ENCODE data around the gene TBC1D3B.
"Not testable (repeated sequence)": the region's sequence is repeated elsewhere in the genome, so short reads cannot be mapped to it uniquely, and the experiment has no call there.

TBC1D3B gene

DNA sequence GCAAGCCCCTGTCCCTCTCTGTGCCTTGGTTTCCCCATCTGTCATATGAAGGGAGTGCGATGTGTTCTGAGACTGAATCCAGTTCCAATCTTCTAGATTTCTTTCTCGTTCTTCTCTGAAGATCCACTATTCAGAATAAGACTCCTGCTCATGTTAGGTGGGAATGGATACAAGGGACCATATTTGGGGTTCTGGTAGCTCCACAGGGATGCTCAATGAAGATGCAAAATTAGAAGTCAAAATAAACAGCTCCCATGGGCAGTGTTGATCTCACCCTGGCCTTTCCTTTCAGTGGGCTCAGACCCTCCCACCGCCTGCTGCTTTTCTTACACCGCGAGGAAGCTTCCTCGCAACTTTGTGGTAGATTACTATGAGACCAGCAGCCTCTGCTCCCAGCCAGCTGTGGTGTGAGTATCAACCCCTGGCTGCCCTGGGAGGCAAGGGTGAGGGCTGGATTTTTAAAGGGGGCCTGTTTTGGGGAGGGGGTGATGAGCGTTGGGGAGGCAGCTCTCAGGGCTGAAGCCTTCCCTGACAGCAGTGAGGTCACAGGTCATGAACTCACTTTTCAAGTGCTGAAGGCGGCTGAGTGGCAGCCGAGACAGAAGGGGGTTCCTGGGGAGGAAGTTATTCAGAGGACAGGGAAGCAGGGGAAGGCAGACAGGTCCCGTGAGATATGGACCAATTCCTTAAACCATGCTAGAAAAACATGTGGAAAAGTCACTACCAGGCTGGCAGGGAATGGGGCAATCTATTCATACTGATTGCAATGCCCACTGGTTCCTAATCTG is 35.2 kb upstream of the TBC1D3B start:
- not testable (repeated sequence) for H3K9me3 ChIP-seq (ENCODE audit: control insufficient read depth, insufficient read depth, low read length); H3K4me1 ChIP-seq (ENCODE audit: control insufficient read depth, insufficient read depth, low read length); H3K4me3 ChIP-seq (ENCODE audit: low read length); H3K27me3 ChIP-seq (ENCODE audit: control insufficient read depth, insufficient read depth, low read length); H3K36me3 ChIP-seq (ENCODE audit: control insufficient read depth, insufficient read depth, low read length); H3K27ac ChIP-seq (ENCODE audit: low read length); DNase-seq (ENCODE audit: low read depth, low spot score)
- no CpG with 5 or more reads among the region's 10 CpGs for WGBS (ENCODE audit: insufficient coverage, insufficient read length)

DNA sequence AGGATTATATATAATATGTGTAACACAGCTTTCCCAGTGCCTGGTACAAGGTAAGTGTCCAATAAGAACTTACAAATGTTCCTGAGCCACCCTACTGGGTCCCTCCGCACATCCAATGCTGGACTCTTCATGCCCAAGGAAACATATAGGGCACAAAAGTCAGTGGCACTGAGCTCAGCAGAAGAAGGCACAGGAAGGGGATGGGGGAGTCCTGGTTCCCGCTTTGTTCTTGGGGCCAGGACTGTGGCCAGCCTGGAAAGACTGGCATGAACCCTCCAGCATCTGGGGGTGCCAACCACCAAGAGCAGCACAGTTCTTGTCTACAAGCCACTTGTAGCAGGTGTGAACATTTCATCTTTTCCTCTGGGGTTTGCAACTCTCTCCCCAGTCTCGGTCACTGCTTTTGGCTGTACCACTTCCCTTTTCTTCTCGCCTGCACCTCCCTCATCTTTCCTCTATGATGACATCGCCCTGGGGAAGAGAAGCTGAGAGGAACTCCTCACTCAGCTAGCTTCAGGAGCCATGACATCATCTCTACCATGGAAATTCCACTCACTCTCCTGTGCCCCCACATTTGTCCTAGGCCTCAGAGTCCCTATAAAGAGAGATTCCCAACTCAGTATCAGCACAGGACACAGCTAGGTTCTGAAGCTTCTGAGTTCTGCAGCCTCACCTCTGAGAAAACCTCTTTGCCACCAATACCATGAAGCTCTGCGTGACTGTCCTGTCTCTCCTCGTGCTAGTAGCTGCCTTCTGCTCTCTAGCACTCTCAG is 34.2 kb upstream of the TBC1D3B start, which contains the start of gene CCL4L2:
Gene CCL4L2, plus strand, starts transcription at position 625 of the 773 bp plus-strand sequence.
- H3K27me3 ChIP-seq (ENCODE audit: control insufficient read depth, insufficient read depth, low read length); H3K4me1 ChIP-seq (ENCODE audit: control insufficient read depth, insufficient read depth, low read length); H3K36me3 ChIP-seq (ENCODE audit: control insufficient read depth, insufficient read depth, low read length); DNase-seq (ENCODE audit: low read depth, low spot score); H3K4me3 ChIP-seq (ENCODE audit: low read length); H3K9me3 ChIP-seq (ENCODE audit: control insufficient read depth, insufficient read depth, low read length); H3K27ac ChIP-seq (ENCODE audit: low read length): not testable (repeated sequence)
- no CpG with 5 or more reads among the region's 7 CpGs for WGBS (ENCODE audit: insufficient coverage, insufficient read length)

DNA sequence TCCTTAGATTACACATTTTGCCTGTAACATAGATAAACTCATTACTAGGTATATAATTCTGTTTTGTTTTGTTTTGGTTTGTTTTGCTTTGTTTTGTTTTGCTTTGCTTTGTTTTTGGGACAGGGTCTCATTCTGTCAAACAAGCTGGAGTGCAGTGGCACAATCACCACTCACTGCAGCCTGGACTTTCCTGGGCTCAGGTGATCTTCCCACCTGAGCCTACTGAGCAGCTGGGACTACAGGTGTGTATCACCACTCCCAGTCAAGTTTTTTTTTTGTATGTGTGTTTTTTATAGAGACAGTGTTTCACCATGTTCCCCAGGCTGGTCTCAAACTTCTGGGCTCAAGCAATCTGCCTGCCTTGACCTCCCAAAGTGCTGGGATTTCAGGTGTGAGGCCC is 33.1 kb upstream of the TBC1D3B start:
- H3K27ac ChIP-seq (ENCODE audit: low read length): no peak overlapping the region
- H3K4me3 ChIP-seq (ENCODE audit: low read length): no peak overlapping the region
- H3K36me3 ChIP-seq (ENCODE audit: control insufficient read depth, insufficient read depth, low read length): no peaks in the 10 kb centered on the region
- DNase-seq (ENCODE audit: low read depth, low spot score): no peak
- H3K4me1 ChIP-seq (ENCODE audit: control insufficient read depth, insufficient read depth, low read length): no peaks in the 10 kb centered on the region
- H3K27me3 ChIP-seq (ENCODE audit: control insufficient read depth, insufficient read depth, low read length): no peaks in the 10 kb centered on the region
- H3K9me3 ChIP-seq (ENCODE audit: control insufficient read depth, insufficient read depth, low read length): no peaks in the 10 kb centered on the region

DNA sequence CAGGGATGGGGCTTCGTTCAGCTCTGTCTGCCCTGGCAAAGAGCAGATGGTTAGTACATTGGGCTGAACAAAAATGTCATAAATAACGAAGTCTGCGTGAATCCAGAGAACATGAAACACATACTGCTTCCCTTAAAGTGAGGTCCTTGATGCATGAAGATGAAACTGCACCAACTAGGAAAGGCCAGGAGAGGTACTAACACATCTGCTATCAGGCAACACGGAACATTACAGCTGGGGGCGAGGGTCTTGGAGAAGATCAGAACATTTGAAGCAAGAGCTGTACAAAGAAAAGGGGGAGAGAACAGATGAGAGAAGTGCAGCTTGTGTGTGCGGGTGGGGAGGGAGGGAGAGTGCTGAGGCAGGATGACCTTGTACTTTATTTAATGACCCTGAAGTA is 30.9 kb upstream of the TBC1D3B start:
- not testable (repeated sequence) for H3K4me1 ChIP-seq (ENCODE audit: control insufficient read depth, insufficient read depth, low read length); H3K4me3 ChIP-seq (ENCODE audit: low read length); H3K9me3 ChIP-seq (ENCODE audit: control insufficient read depth, insufficient read depth, low read length); DNase-seq (ENCODE audit: low read depth, low spot score); H3K27ac ChIP-seq (ENCODE audit: low read length); H3K27me3 ChIP-seq (ENCODE audit: control insufficient read depth, insufficient read depth, low read length); H3K36me3 ChIP-seq (ENCODE audit: control insufficient read depth, insufficient read depth, low read length)
- WGBS (ENCODE audit: insufficient coverage, insufficient read length): no CpG with 5 or more reads among the region's 6 CpGs

DNA sequence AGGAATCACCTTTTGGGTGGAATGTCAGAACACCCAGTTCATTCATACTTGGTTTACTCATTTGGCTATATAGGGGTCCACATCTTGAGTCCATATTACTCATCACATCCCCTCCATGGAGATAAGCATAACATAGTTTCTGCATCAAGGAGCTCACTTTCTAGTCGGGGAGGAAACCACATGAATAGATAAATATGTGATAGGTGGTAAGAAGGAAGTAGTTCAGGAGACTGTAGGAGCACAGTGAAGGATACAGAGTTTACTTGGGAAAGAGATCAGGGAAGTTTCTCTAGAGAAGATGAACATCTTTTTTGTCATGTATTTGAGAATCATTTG is 30.0 kb upstream of the TBC1D3B start:
- not testable (repeated sequence) for H3K4me3 ChIP-seq (ENCODE audit: low read length); DNase-seq (ENCODE audit: low read depth, low spot score); H3K9me3 ChIP-seq (ENCODE audit: control insufficient read depth, insufficient read depth, low read length); H3K27me3 ChIP-seq (ENCODE audit: control insufficient read depth, insufficient read depth, low read length); H3K36me3 ChIP-seq (ENCODE audit: control insufficient read depth, insufficient read depth, low read length); H3K27ac ChIP-seq (ENCODE audit: low read length); H3K4me1 ChIP-seq (ENCODE audit: control insufficient read depth, insufficient read depth, low read length)
- WGBS (ENCODE audit: insufficient coverage, insufficient read length): no CpG with 5 or more reads among the region's 1 CpG

DNA sequence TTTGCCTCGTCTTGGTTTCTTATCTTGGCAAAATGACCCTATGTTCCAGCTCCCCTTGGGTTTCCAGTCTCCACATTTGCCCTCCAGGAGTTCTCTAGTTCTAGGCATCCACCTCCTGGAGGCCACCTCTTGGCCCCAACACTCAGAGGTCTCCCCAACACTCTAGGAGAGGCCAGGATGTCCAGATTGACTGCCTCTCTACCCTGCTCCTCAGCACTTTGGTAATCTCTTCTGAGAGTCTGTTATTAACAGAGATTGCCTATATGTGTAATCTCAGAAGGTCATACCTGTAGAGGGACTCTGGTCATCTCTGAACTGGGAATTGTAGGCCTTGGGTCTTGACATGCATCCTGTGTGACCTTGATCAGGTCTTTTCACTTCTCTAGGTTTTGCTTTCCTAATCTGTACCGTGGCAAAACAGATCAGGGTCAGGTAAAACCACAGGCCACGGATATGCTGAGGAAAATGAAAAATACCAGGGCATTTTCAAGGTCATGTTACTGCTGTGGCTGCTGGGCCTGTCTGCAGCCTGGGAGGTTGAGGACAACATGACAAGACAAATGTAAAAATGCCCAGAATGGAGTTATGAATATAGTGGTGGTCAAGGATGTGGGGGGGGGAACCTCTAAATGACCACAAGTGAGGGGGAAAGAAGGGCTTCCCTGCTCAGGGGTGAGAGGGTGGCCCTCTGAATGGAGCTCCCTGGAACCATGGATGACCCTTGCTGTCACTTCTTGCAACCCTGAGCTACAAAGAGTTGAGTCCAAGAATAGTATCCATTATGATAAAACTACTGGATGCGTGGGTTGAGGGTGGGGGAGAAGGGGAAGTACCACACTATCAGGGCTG is 29.4 kb upstream of the TBC1D3B start:
- no CpG with 5 or more reads among the region's 4 CpGs for WGBS (ENCODE audit: insufficient coverage, insufficient read length)
- Histone ChIP-seq H3K27me3 (ENCODE audit: control insufficient read depth, insufficient read depth, low read length) (no peaks in the 10 kb centered on the region), H3K27ac (ENCODE audit: low read length) (no peak overlapping the region), H3K4me3 (ENCODE audit: low read length) (no peak overlapping the region), H3K4me1 (ENCODE audit: control insufficient read depth, insufficient read depth, low read length) (no peaks in the 10 kb centered on the region), H3K9me3 (ENCODE audit: control insufficient read depth, insufficient read depth, low read length) (no peaks in the 10 kb centered on the region), H3K36me3 (ENCODE audit: control insufficient read depth, insufficient read depth, low read length) (no peaks in the 10 kb centered on the region)
- no peak for DNase-seq (ENCODE audit: low read depth, low spot score)

DNA sequence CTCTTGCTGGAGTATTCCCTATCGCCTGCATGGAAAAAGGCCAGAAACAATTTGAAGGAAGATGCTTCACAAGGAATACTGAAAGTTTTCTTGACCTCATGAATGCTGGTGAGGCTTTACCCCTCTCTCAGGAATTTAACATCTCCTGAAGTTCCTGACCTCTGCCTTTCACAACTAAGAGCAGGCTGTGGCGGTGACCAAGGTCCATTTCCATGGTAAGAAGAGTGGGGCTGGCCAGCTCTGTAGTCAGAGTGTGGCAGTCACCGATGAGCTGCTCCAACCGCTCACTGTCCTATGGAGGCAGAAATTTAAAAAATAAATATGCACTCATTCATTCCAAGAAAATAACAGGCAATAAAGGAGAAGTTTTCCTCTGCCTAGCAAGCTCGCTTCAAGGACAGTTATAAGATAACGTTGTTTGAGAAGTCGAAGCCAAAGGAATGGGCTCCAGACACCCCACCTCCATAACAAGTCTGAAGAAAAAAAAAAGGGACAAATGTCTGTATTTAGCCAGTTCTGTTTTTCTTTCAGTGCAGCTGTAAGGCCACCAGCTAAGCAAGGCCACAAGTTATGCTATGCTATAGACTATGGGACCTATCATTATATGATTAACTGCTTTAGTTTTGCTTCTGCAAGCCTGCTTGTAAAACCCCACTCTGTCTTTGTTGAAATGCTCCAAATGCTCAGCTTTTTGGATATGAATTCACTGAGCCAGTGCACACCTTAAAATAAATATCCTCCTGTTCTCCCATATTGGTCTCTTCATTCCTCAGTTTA is 28.5 kb upstream of the TBC1D3B start:
- no peak for DNase-seq (ENCODE audit: low read depth, low spot score)
- Histone ChIP-seq H3K36me3 (ENCODE audit: control insufficient read depth, insufficient read depth, low read length) (no peaks in the 10 kb centered on the region), H3K27ac (ENCODE audit: low read length) (no peak overlapping the region), H3K4me3 (ENCODE audit: low read length) (no peak overlapping the region), H3K9me3 (ENCODE audit: control insufficient read depth, insufficient read depth, low read length) (no peaks in the 10 kb centered on the region), H3K4me1 (ENCODE audit: control insufficient read depth, insufficient read depth, low read length) (no peaks in the 10 kb centered on the region), H3K27me3 (ENCODE audit: control insufficient read depth, insufficient read depth, low read length) (no peaks in the 10 kb centered on the region)
- no CpG with 5 or more reads among the region's 7 CpGs for WGBS (ENCODE audit: insufficient coverage, insufficient read length)

DNA sequence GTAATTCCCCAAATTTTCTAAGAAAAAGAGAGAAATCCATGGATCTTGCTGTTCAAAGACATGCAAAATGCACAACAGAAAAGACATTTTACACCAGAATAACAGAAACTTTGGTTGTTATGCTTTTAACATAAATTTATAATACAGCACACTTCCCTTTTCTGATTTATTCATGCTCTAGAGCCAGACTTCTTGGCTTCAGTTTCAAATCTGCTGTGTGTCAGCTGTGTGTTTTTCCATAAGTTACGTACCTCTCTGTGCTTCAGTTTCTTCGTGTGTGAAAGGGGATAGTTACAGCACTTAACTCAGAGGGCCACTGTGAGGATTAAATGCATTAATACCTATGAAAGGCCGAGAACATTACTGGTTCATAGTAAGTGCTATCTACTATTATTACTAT is 26.9 kb upstream of the TBC1D3B start:
- WGBS (ENCODE audit: insufficient coverage, insufficient read length): no CpG with 5 or more reads among the region's 3 CpGs
- DNase-seq (ENCODE audit: low read depth, low spot score): no peak
- H3K36me3 ChIP-seq (ENCODE audit: control insufficient read depth, insufficient read depth, low read length): no peaks in the 10 kb centered on the region
- no peak overlapping the region for H3K4me3 ChIP-seq (ENCODE audit: low read length)
- H3K9me3 ChIP-seq (ENCODE audit: control insufficient read depth, insufficient read depth, low read length): no peaks in the 10 kb centered on the region
- H3K4me1 ChIP-seq (ENCODE audit: control insufficient read depth, insufficient read depth, low read length): no peaks in the 10 kb centered on the region
- H3K27me3 ChIP-seq (ENCODE audit: control insufficient read depth, insufficient read depth, low read length): no peaks in the 10 kb centered on the region
- H3K27ac ChIP-seq (ENCODE audit: low read length): no peak overlapping the region

DNA sequence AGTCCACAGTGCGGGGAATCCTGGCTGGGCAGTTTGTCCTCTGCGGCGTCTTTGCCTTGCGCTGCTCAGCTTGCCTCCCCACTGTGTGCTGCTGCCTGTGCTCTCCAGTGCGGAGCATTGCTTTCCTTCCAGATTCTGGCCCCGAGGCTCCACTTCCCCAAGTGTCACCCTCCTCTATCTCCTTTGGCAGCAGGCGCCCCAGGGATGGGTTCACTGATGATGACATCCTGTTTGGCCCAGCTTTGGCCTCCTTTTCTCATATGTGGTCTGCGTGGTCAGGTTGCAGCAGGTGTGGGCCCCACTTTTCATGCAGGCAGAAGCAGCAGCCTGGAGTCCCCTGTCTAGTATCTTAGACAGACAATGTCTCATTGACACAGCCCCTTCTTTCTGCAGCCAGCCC is 25.1 kb upstream of the TBC1D3B start:
- H3K27ac ChIP-seq (ENCODE audit: low read length); H3K4me3 ChIP-seq (ENCODE audit: low read length); H3K36me3 ChIP-seq (ENCODE audit: control insufficient read depth, insufficient read depth, low read length); H3K27me3 ChIP-seq (ENCODE audit: control insufficient read depth, insufficient read depth, low read length); DNase-seq (ENCODE audit: low read depth, low spot score); H3K9me3 ChIP-seq (ENCODE audit: control insufficient read depth, insufficient read depth, low read length); H3K4me1 ChIP-seq (ENCODE audit: control insufficient read depth, insufficient read depth, low read length): not testable (repeated sequence)
- no CpG with 5 or more reads among the region's 8 CpGs for WGBS (ENCODE audit: insufficient coverage, insufficient read length)

DNA sequence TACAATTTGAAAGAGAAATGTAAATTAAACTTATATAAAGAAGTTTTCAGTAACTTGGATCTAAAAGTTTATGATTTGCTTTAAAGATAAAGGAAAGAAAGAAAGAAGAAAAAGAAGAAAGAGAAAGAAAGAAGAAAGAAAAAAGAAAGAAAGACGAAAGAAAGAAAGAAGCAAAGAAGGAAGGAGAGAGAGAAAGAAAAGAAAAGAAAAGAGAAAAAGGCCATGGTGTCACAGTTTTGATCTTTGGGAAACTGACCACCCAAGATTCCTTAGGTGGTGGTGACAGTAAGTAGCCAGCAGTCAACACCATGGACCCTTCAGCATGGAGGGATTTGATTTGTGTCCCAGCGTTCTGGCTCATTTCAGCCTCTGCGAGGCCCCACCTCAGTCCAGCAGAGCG is 24.7 kb upstream of the TBC1D3B start:
- DNase-seq (ENCODE audit: low read depth, low spot score); H3K27ac ChIP-seq (ENCODE audit: low read length); H3K27me3 ChIP-seq (ENCODE audit: control insufficient read depth, insufficient read depth, low read length); H3K36me3 ChIP-seq (ENCODE audit: control insufficient read depth, insufficient read depth, low read length); H3K9me3 ChIP-seq (ENCODE audit: control insufficient read depth, insufficient read depth, low read length); H3K4me1 ChIP-seq (ENCODE audit: control insufficient read depth, insufficient read depth, low read length); H3K4me3 ChIP-seq (ENCODE audit: low read length): not testable (repeated sequence)
- WGBS (ENCODE audit: insufficient coverage, insufficient read length): no CpG with 5 or more reads among the region's 4 CpGs

All from iPS DF 6.9 (cell line).